NCI-H82 treated with DMSO at 0.1 percent for 48 hours (cell line): Measurements from ENCODE around the gene SLC66A2.

Experiments used
- DNase-seq: peaks from one replicate; lab custom pipeline; 2025; ENCODE audit not compliant: unreplicated experiment; lab: John Stamatoyannopoulos, UW

SLC66A2 gene

DNA sequence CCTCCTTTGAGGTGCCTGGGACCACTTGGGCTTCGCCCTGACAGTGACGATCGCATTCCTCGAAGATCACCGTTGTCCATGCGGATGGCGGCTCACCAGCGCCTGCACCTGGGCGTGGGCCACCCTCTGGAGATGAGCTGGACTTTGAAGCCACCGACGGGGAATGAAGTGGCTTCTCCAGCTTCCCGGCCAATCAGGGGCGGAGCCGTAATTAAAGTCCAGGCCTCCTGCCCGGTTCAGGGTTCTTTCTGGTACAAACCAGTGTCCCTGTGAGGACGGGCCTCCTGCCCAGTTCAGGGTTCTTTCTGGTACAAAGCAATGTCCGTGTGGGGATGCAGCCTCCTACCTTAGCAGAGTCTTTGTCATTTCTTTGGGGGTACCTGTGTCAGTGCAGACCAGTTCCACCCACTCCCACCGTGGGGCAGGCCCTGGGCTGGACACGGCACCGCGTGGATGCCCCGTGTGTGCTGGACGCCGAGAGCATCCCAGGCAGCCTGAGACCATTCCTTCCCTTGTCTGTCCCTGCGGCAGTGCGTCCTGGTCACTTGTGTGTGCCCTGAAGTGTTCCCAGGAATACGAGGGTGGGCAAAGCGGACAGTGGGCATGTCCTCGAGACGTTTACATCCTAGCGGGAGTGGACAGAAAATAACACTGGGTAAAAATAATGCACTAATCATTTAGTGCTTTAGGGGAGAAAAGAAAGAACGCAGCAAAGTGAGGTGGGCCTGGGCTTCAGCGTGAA is 98.7 kb downstream of the SLC66A2 start:
- DNase-seq, result no peak
